HepG2 (cell line): ENCODE results near the gene DHX30. TPM values are rescaled to one million over a fixed set of nuclear protein-coding genes. Genes with fewer than 3 reads are reported as not detected.
A peak's percentile ranks its signal among the peaks of the same experiment; 100 is the strongest.

Source experiments
- CENPBD1 ChIP-seq: sonication (generic); formaldehyde crosslinking; IDR thresholded peaks from 2 replicates; pipeline ENCODE4 v1.8.0; 2022; ENCODE audit warnings: missing genetic modification reagents, low read depth, mild to moderate bottlenecking, borderline replicate concordance
- CHD2 ChIP-seq: IDR thresholded peaks from 2 replicates; pipeline ENCODE4 v1.6.1; 2011; ENCODE audit warnings: low read depth, low read length, improper control_type of control experiment
- ELF1 ChIP-seq: sonication (generic); formaldehyde crosslinking; IDR thresholded peaks from 2 replicates; pipeline ENCODE4 v1.4.0; 2020; ENCODE audit warnings: missing genetic modification reagents
- FOXO4 ChIP-seq: sonication (generic); formaldehyde crosslinking; conservative IDR thresholded peaks from 2 replicates; pipeline ENCODE4 v1.8.1; 2023; ENCODE audit warnings: missing genetic modification reagents
- HNF4G ChIP-seq, 2 experiments: sonication (generic) in 1 of 2; formaldehyde crosslinking in 1 of 2; IDR thresholded peaks; 2 replicates each; pipeline versions ENCODE4 v1.4.0 to v1.6.1; 2011 to 2020; ENCODE audit warnings: borderline replicate concordance in 2 of 2, low read depth in 2 of 2, mild to moderate bottlenecking in 2 of 2, low read length in 1 of 2, missing genetic modification reagents in 1 of 2, moderate library complexity in 1 of 2
- SRSF9 ChIP-seq: fragments of 200-400 bp; formaldehyde crosslinking; IDR thresholded peaks from 2 replicates; pipeline ENCODE4 v1.6.1; 2018; ENCODE audit warnings: borderline replicate concordance, mild to moderate bottlenecking, low read depth, low read length; ENCODE audit not compliant: insufficient read depth, poor library complexity, severe bottlenecking
- ZKSCAN5 ChIP-seq: sonication (generic); formaldehyde crosslinking; IDR thresholded peaks from 2 replicates; pipeline ENCODE4 v1.5.1; 2020; ENCODE audit warnings: mild to moderate bottlenecking, missing genetic modification reagents
- ZNF136 ChIP-seq: sonication (generic); formaldehyde crosslinking; IDR thresholded peaks from 2 replicates; pipeline ENCODE4 v1.8.1; 2022; ENCODE audit warnings: low read depth, mild to moderate bottlenecking, moderate library complexity, missing genetic modification reagents
- ZNF235 ChIP-seq: sonication (generic); formaldehyde crosslinking; IDR thresholded peaks from 2 replicates; pipeline ENCODE4 v1.8.1; 2023; ENCODE audit warnings: mild to moderate bottlenecking, missing genetic modification reagents, borderline replicate concordance
- ZNF280B ChIP-seq: sonication (generic); formaldehyde crosslinking; IDR thresholded peaks from 2 replicates; pipeline ENCODE4 v1.5.0; 2020; ENCODE audit warnings: missing genetic modification reagents, mild to moderate bottlenecking, borderline replicate concordance
- ZNF331 ChIP-seq: sonication (generic); formaldehyde crosslinking; IDR thresholded peaks from 2 replicates; pipeline ENCODE4 v1.4.0; 2020; ENCODE audit warnings: missing genetic modification reagents
- ZNF597 ChIP-seq: sonication (generic); formaldehyde crosslinking; IDR thresholded peaks from 2 replicates; pipeline ENCODE4 v1.5.0; 2020; ENCODE audit warnings: missing genetic modification reagents
- ZNF646 ChIP-seq: sonication (generic); formaldehyde crosslinking; IDR thresholded peaks from 2 replicates; pipeline ENCODE4 v1.9.0; 2021; ENCODE audit warnings: mild to moderate bottlenecking, missing genetic modification reagents
- ZNF746 ChIP-seq: sonication (generic); formaldehyde crosslinking; IDR thresholded peaks from 2 replicates; pipeline ENCODE4 v1.8.0; 2022; ENCODE audit warnings: mild to moderate bottlenecking, missing genetic modification reagents
- ZNF878 ChIP-seq: sonication (generic); formaldehyde crosslinking; IDR thresholded peaks from 2 replicates; pipeline ENCODE4 v1.8.1; 2023; ENCODE audit warnings: mild to moderate bottlenecking, missing genetic modification reagents, moderate library complexity
- ZNF883 ChIP-seq: sonication (generic); formaldehyde crosslinking; IDR thresholded peaks from 2 replicates; pipeline ENCODE4 v1.5.1; 2020; ENCODE audit warnings: mild to moderate bottlenecking, missing genetic modification reagents; ENCODE audit errors: not compliant biosample characterization
- polyA plus RNA-seq, 8 experiments: library from polyadenylated mRNA; depleted of rRNA in 3 of 8; stranded (reverse) in 7 of 8; unstranded in 1 of 8; fragments of >200 nt; fragmentation: Illumina TruSeq in 4 of 8; extraction: Trizol in 4 of 8; gene quantifications; 2 replicates each; pipeline versions ENCODE4 v1.2.1 to v1.2.3, GENCODE V29; 2011 to 2016; ENCODE audit warnings: low read depth in 4 of 8, missing spikeins in 1 of 8, mixed read lengths in 1 of 8; ENCODE audit not compliant: insufficient read depth in 1 of 8
- total RNA-seq, 5 experiments: library from RNA; depleted of rRNA; stranded (reverse); fragments of >200 nt; fragmentation: Illumina TruSeq; extraction: Trizol; gene quantifications; 2 replicates each; pipeline ENCODE4 v1.2.3, GENCODE V29; 2016; ENCODE audit warnings: low read depth in 1 of 5

The DHX30 gene
- total and polyA plus RNA-seq, 2 of the 13 experiments (the other 11 are each of a cell fraction or from before 2014, with no cell fraction given), result 30.6 to 59.4 TPM

- TF ChIP-seq CHD2, result peak; percentile 91
- no peak for TF ChIP-seq ZNF597 (CRISPR knock-in tag)
- no peak for TF ChIP-seq SRSF9
- TF ChIP-seq ZNF878 (CRISPR knock-in tag), result no peak
- TF ChIP-seq ELF1, result peak; percentile 87
- TF ChIP-seq ZNF746 (CRISPR knock-in tag), result peak; percentile 72
- TF ChIP-seq ZNF646 (CRISPR knock-in tag), result no peak
- TF ChIP-seq ZNF280B (CRISPR knock-in tag), result peak; percentile 77
- 0 out of 2 replicates have a peak, but pooled peaks have one; percentile 63 for TF ChIP-seq ZNF136 (CRISPR knock-in tag)
- 0 out of 2 replicates have a peak, but pooled peaks have one; percentile 0 for TF ChIP-seq HNF4G (IDR thresholded peaks at IDR 0.05; ENCODE audit: borderline replicate concordance, low read depth, low read length)
- no peak for TF ChIP-seq HNF4G (CRISPR knock-in tag; IDR thresholded peaks at IDR 0.05; ENCODE audit: borderline replicate concordance, low read depth)
- TF ChIP-seq CENPBD1, result peak; percentile 23; the same call in 1 of the 2 replicates
- TF ChIP-seq ZNF331 (CRISPR knock-in tag), result peak; percentile 85
- TF ChIP-seq ZNF883 (CRISPR knock-in tag), result no peak
- no peak for TF ChIP-seq FOXO4 (CRISPR knock-in tag)
- TF ChIP-seq ZNF235 (CRISPR knock-in tag), result peak; percentile 26; the same call in 1 of the 2 replicates
- no peak for TF ChIP-seq ZKSCAN5 (CRISPR knock-in tag)
Measured at GRCh38 chr3:47781685-47782445, 21.1 kb upstream of the DHX30 start, which contains the start of gene SMARCC1 (continued).
